NCI-H2227 (cell line): ENCODE data around the gene CARD10.
"Not testable (repeated sequence)": the region's sequence is repeated elsewhere in the genome, so short reads cannot be mapped to it uniquely, and the experiment has no call there.

Source experiments
- DNase-seq: peaks from one replicate; lab custom pipeline; 2025; ENCODE audit not compliant: unreplicated experiment; lab: John Stamatoyannopoulos, UW

The CARD10 gene

DNA sequence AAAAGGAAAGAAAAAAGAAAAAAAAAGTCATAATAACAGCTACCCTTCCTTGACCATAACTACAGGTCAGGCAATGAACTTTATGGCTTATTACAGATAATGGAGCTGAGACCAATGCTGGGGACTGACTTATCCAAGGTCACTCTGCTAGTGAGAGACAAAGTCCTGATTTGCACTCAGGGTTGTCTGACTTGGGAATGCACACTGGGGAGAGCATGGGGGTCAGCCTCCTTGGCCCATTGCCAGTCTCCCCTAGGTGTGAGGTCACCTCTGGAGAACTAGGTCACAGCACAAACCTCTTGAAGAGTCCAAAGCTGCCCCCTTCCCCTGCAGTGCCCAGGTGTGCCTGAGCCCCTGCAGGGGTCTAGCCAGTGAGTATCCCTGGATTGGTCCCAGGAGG, 35.8 kb upstream of the CARD10 start:
- no peak for DNase-seq

GRCh38 chr22:37553725-37554124, 34.5 kb upstream of the CARD10 start:
- no peak for DNase-seq

GRCh38 chr22:37552524-37553163, 33.4 kb upstream of the CARD10 start:
- no peak for DNase-seq

DNA sequence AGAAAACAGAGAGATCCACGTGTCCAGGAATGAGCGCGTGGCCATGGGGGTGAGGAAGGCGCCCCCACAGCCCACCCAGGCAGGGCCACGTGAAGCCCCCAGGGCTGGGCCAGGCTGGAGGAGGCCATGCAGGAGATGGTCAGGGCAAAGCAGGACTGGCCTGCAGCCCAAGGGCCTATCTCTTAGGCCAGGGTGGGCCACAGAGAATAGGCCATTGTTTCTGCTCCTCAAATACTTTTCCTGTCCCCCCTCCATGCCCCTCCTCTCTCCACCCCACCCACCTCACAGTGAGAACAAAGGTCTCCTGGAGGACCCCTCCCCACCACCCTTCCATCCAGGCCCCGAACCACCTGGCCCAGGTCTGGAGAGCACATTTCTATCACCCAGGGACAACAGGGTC, 32.8 kb upstream of the CARD10 start:
- DNase-seq = no peak

DNA sequence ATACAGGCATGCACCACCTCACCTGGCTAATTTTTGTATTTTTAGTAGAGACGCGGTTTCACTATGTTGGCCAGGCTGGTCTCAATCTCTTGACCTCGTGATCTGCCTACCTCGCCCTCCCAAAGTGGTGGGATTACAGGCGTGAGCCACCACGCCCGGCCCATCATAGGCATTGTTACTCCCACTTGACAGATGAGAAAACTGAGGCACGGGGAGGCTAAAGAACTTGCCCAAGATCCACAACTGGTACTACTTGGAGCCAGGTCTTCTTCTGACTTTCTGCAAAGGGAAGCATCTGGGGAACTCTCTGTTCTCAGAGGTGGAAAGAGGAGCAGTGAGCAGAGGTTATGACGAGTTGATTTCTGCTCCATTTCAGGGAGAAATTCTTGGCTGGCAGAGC, 31.7 kb upstream of the CARD10 start:
- not testable (repeated sequence) for DNase-seq

DNA sequence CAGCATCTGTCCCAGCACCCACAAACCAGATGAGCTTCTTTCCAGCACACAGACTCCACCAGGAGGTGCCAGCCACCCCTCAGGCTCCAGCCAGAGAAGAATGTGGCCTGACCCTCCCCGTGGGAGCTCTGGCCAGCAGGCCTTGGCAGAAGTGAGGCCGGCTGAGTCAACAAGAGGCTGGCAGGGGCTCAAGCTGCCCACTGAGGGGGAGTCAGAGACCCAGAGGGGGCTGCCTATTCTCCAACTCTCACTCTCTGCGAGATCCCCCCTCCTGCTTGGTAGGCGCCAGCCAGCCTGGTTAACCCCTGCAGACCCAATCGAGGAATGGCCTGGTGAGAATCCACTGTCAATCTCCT, 30.5 kb upstream of the CARD10 start:
- DNase-seq = no peak

DNA sequence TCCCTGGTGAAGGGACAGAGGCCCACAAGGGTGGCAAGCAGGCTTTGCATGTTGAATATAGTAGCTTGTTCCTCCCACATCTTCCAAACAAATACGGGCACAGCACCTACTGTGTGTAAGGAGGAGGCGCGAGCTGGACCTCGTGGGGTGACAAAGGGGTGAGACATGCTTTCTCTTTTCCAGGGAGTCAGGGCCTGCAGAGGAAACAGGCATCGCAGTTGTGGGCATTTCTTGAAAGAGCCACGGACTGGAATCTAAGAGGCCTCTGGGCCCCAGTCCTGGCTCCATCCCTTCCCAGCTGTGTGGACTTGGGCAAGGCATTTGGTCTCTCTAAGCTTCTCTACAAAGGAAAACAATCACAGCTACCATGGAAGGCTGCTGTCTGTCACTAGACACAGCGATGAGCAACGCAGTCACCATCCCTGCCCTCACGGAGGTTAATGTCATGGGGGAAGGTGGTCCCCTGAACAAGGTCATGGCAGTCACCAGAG, 28.1 kb upstream of the CARD10 start:
- DNase-seq = no peak

GRCh38 chr22:37546437-37547250, 27.4 kb upstream of the CARD10 start:
- no peak for DNase-seq

DNA sequence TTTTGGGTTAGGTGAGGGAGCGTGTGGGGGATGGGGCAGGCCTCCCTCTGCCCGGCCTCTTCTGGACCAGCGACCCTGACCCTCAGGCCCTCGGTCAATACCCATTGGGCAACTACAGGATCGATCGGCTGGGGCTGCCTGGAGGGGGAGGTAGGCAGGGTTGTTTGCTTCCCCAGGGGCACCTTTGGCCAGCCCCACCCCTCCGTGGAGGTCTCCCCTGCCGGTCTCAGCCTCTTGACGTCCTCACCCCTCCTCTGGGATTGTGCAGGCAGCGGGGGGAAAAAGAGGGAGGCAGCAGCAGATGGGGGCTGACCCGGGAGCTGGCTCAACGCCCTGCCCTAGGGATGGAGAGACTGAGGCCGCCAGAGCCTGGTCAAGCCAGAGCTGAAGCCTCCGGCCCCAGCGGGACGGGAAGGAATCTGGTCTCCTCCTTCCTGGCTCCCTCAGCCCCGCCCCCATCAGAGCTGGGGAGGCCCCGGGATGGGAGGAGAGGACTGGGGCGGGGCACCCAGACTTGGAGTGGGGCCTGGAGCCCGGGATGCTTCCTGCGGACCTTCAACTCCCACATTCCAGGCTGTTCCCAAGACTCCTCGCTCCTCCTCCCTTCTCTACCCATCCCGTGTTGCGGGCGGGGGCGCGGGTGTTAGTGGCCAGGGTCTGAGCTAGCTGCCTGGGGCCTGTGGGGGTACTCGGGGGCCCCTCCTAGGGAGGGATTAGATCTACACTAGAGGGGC, 26.7 kb upstream of the CARD10 start:
- DNase-seq = no peak

DNA sequence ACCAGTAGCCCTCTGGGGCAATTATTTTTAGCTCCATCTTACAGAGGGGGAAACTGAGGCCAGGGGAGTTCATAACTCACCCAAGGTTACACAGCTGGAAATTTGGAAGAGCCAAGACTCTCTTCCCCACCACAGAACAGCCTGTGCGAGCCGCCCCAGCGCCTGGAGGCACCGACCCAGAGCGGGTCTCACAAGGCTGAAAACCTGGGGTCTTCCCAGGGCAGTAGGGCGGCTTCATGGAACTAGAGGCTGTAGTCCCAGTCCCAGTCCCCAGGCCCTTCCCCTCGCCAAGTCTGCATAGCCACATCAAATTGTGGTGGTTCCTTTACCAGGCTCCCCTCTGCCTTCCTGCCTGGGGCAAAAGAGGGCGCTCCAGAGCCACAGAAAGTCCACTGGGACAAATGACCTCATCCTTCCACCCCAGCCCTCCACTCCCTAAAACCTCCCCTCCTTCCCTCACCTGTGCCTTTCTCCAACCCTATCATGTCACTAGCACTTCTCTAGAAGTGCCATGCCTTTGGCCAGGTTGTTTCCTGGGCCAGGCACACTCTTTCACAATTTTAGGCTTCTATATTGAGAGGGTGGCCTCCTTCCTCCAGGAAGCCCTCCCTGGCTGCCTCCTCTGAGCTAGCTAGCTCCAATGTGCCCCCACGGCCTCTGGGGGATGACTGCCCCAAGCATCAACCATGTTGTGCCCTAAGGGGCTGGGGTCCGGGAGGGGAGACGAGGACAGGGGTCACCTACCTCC, 25.9 kb upstream of the CARD10 start:
- DNase-seq = no peak

DNA sequence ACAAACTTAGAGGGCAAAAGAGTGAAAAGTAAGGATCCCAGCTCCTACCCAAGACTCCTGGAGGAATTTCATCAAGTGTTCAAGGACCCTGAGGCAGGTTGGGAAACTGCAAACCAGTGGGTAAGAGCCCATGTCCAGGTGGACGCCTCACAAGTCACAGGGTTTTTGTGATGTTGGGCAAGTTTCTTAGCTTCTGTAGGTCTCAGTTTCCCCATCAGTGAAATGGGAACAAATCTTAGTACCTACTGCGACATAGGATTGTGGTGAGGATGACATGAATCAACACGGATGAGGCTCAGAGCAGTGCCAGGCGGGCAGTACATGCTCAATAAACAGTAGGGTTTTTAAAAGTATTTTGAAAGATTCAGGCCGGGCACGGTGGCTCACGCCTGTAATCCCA, 23.7 kb upstream of the CARD10 start:
- DNase-seq = no peak

- DNase-seq = not testable (repeated sequence)
Observed at GRCh38 chr22:37542416-37542815, 23.2 kb upstream of the CARD10 start.

GRCh38 chr22:37539790-37540189, 20.6 kb upstream of the CARD10 start:
- DNase-seq = not testable (repeated sequence)

DNA sequence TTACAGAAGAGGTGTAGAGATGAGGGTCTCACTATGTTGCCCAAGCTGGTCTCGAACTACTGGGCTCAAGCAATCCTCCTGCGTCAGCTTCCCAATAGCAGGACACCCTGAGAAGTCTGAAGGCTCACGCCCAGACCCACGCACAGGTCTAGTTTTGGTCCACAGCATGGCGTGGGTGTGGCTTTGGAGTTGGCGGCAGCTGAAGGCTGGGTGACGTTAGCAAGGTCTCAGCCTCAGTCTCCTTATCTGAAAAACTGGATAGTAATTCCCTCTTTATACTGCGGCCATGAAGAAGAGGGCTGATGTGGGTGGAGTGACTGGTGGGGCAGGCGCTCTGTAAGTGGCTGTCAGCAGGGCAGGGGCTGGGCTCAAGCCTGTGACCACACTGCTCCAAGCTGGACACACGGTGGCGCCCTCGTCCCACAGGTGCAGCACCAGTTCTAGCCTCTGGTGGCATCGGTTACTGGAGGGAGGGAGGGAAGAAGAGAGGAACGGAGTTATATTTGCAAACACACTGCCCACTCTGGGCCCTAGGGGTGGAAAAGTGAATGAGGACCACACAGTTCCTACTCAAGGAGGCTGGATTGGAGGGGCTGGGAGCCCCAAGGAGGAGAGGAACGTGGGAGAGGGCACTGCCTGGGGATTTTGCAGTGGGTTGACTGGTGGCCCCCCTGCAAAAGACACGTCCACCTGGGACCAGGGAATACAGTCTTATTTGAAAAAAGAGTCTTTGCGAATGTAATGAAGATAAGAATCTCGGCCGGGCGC, 19.6 kb upstream of the CARD10 start:
- DNase-seq = peak; percentile 88

- no peak for DNase-seq
Observed at GRCh38 chr22:37535159-37535558, 15.9 kb upstream of the CARD10 start.

GRCh38 chr22:37534445-37534844, 15.2 kb upstream of the CARD10 start:
- DNase-seq = no peak

GRCh38 chr22:37533995-37534394, 14.8 kb upstream of the CARD10 start:
- no peak for DNase-seq

- no peak for DNase-seq
Observed at GRCh38 chr22:37529652-37530345, 10.6 kb upstream of the CARD10 start.

DNA sequence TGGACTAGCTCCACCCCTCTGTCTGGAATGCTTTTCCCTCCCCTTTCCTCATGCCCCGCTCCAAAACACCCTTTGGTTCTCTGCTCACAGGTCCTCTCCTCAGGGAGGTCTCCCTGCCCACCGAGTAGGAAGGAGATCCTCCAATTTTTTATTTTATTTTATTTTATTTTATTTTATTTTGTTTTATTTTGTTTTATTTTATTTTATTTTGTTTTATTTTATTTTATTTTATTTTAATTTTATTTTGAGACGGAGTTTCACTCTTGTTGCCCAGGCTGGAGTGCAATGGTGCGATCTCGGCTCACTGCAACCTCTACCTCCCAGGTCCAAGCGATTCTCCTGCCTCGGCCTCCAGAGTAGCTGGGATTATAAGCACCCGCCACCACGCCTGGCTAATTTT, 8.7 kb upstream of the CARD10 start:
- not testable (repeated sequence) for DNase-seq
